Naive thymus-derived CD8-positive, alpha-beta T cell (primary cell): ENCODE data around the gene CHCHD6. TPM values are rescaled to one million over a fixed set of nuclear protein-coding genes. Genes with fewer than 3 reads are reported as not detected.

ENCODE experiments used
- ATAC-seq, 2 donors: fragments of 150-1000 bp; cut with Tn5 transposase in 1 of 2; sonication (Bioruptor Pico), chemical (Tn5 transposase) in 1 of 2; 1 replicate in 1 of 2; 2 replicates in 1 of 2; pipeline ENCODE4 v1.10.0; 2021; ENCODE audit warnings: mild to moderate bottlenecking in 2 of 2, moderate library complexity in 2 of 2
- POLR2A ChIA-PET: fragments of 350-600 bp; sonication (Branson Sonifier 250); formaldehyde crosslinking; loops from one replicate; lab custom pipeline; 2021; ENCODE audit warnings: antibody characterized with exemption; lab: Charles Lee
- DNase-seq, 10 donors: peaks; one replicate each; pipeline versions ENCODE4 v3.0.0 to v3.0.0-alpha.2; 2020 to 2022
- H3K27ac Mint-ChIP-seq, 10 donors: one replicate each; pipeline ENCODE4 v1.8.0; 2020 to 2022; ENCODE audit warnings: mild to moderate bottlenecking in 10 of 10, mixed read lengths in 10 of 10, moderate library complexity in 4 of 10, inconsistent platforms in 1 of 10
- H3K27me3 Mint-ChIP-seq, 5 donors: one replicate each; pipeline ENCODE4 v1.8.0; 2021 to 2022; ENCODE audit warnings: mixed read lengths in 5 of 5
- H3K36me3 Mint-ChIP-seq, 3 donors: one replicate each; pipeline ENCODE4 v1.8.0; 2020 to 2022; ENCODE audit warnings: mixed read lengths in 3 of 3, mild to moderate bottlenecking in 2 of 3, inconsistent platforms in 1 of 3
- H3K4me1 Mint-ChIP-seq, 4 donors: one replicate each; pipeline ENCODE4 v1.8.0; 2021 to 2022; ENCODE audit warnings: mixed read lengths in 4 of 4
- H3K4me3 Mint-ChIP-seq, 10 donors: one replicate each; pipeline ENCODE4 v1.8.0; 2020 to 2022; ENCODE audit warnings: mild to moderate bottlenecking in 10 of 10, mixed read lengths in 10 of 10, moderate library complexity in 6 of 10, inconsistent platforms in 1 of 10
- H3K9me3 Mint-ChIP-seq, 9 donors: one replicate each; pipeline ENCODE4 v1.8.0; 2020 to 2022; ENCODE audit warnings: mixed read lengths in 9 of 9, mild to moderate bottlenecking in 3 of 9, inconsistent platforms in 1 of 9, moderate library complexity in 1 of 9
- polyA plus RNA-seq, 3 donors: library from polyadenylated mRNA; unstranded; fragments of 300-500 nt; fragmentation: Illumina TruSeq; gene quantifications; one replicate each; pipeline ENCODE4 v1.2.3, GENCODE V29; 2021
- total RNA-seq, 8 experiments: library from RNA in 2 of 8; stranded (reverse) in 2 of 8; gene quantifications; one replicate each; pipeline ENCODE4 v1.2.3 and lab custom pipeline; 2021 to 2026

CHCHD6 gene
- total and polyA plus RNA-seq, 5 experiments from 2014 or later, result 7.8 to 16.9 (median 11.3) TPM

GRCh38 chr3:126857928-126858327 is 153.9 kb downstream of the CHCHD6 start:
- no peak for ATAC-seq
- Mint-ChIP-seq H3K4me3 (no peak overlapping the region), H3K36me3 (peaks cover 0 to 33% (median 19%) of the 10 kb centered on the region in 3 donors), H3K4me1 (peaks cover 0 to 4% (median 0%) of the 10 kb centered on the region in 4 donors), H3K9me3 (no peaks in the 10 kb centered on the region), H3K27me3 (no peaks in the 10 kb centered on the region), H3K27ac (no peak overlapping the region)
- POLR2A ChIA-PET, result no interaction called here
- DNase-seq, result no peak

- ATAC-seq (no peak), DNase-seq (no peak)
- Mint-ChIP-seq H3K4me3 (no peak overlapping the region), H3K9me3 (no peaks in the 10 kb centered on the region), H3K4me1 (peaks cover 0 to 4% (median 0%) of the 10 kb centered on the region in 4 donors), H3K36me3 (peaks cover 0 to 33% (median 19%) of the 10 kb centered on the region in 3 donors), H3K27me3 (no peaks in the 10 kb centered on the region), H3K27ac (peak overlapping the region in 1 of 10 donors; percentile 20)
- POLR2A ChIA-PET, result no interaction called here
Observed at GRCh38 chr3:126858401-126858800, 154.4 kb downstream of the CHCHD6 start.

DNA sequence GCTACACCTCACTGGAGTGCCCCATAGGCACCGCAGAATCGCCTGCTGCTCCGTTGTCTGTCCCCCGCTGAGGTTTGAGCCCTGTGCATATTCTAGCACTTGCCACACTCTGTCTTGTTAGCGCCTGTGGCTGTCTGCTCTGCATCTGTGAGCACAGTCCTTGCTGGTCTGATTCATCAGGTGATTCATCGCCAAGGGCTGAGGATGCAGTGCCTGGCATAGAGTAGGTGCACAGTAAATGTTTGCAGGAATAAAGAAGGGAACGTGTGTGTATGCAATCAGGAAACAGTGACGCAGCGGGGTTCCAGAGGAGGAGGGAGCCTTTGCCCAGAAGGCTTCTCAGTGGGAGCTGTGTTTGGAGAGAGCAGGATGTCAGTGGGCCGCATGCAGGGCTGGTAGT is 154.8 kb downstream of the CHCHD6 start:
- no peak for DNase-seq
- POLR2A ChIA-PET, result no interaction called here
- no peak for ATAC-seq
- Mint-ChIP-seq H3K4me3 (no peak overlapping the region), H3K9me3 (no peaks in the 10 kb centered on the region), H3K27ac (peak overlapping the region in 1 of 10 donors; percentile 20), H3K36me3 (peaks cover 0 to 33% (median 19%) of the 10 kb centered on the region in 3 donors), H3K4me1 (peaks cover 0 to 4% (median 0%) of the 10 kb centered on the region in 4 donors), H3K27me3 (no peaks in the 10 kb centered on the region)

- H3K4me1 Mint-ChIP-seq, result peaks cover 0 to 3% (median 0%) of the 10 kb centered on the region in 4 donors
- DNase-seq (no peak), ATAC-seq (no peak)
- no peaks in the 10 kb centered on the region for H3K9me3 Mint-ChIP-seq
- no peaks in the 10 kb centered on the region for H3K27me3 Mint-ChIP-seq
- peak overlapping the region in 2 of 10 donors; percentile 20 to 65 for H3K27ac Mint-ChIP-seq
- H3K4me3 Mint-ChIP-seq, result no peak overlapping the region
- POLR2A ChIA-PET, result no interaction called here
- peaks cover 0 to 36% (median 19%) of the 10 kb centered on the region in 3 donors for H3K36me3 Mint-ChIP-seq
Observed at GRCh38 chr3:126859415-126860246, 155.6 kb downstream of the CHCHD6 start.

DNA sequence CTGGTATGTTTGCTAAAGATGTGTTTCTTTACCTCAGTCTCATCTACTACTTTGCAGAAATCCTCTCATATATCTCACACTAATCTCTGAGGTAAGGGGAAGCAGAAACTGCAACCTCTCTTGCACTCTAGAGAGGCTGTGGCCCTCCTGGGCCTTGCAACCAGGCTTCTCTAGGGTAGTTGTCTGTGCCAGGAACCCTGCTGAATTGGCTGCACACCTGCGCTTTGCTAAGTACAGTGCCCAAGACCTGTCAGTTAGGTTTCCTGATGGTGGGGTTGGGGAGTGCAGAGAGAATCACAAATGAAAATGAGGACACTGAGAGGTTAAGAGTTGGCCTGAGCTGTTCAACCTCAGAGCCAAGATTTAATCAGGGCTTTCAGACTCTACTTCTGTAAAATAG is 161.7 kb downstream of the CHCHD6 start:
- no peak for DNase-seq
- H3K27ac Mint-ChIP-seq, result peak overlapping the region in 2 of 10 donors; percentile 19 to 55

DNA sequence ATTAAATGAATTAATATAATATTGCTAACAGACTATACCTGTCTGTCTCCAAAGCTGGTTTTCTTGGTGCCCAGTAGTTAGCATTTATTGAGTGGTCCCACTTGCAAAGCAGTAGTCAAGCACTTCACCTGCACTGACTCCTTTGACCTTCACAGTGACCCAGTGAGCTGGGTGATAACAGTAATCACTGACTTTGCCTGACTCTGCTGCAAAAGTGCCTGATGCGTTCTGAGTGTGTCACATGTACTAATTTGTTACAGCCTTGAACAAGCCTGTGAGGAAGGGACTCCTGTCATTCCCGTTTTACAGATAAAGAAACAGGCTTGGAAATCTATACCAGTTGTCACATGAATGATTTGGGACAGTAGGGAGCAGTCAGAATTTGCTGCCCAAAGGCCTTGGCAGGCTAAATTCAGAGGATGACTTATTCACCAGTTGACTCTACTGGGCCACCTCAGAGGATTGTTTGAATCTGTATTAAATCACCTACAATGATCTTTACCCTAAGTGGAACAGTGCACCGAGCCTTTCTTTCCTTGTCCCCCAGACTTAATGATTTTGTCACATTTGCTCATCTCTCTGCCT is 162.2 kb downstream of the CHCHD6 start:
- peak overlapping the region in 1 of 10 donors; percentile 7 for H3K27ac Mint-ChIP-seq
- POLR2A ChIA-PET, result no interaction called here

More for the DNA sequence above, 161.7 kb downstream of the CHCHD6 start:
- no peak for ATAC-seq
- Mint-ChIP-seq H3K36me3 (peaks cover 14 to 27% (median 23%) of the 10 kb centered on the region in 3 donors), H3K4me3 (no peak overlapping the region), H3K27me3 (no peaks in the 10 kb centered on the region), H3K9me3 (peaks cover 0 to 10% (median 0%) of the 10 kb centered on the region in 9 donors), H3K4me1 (peaks cover 0 to 11% (median 6%) of the 10 kb centered on the region in 4 donors)
- POLR2A ChIA-PET, result no interaction called here

GRCh38 chr3:126867190-126867862 is 163.3 kb downstream of the CHCHD6 start:
- H3K9me3 Mint-ChIP-seq, result peaks cover 0 to 10% (median 0%) of the 10 kb centered on the region in 9 donors
- H3K27ac Mint-ChIP-seq, result peak overlapping the region in 1 of 10 donors; percentile 58
- peaks cover 0 to 11% (median 6%) of the 10 kb centered on the region in 4 donors for H3K4me1 Mint-ChIP-seq
- no peak overlapping the region for H3K4me3 Mint-ChIP-seq
- H3K27me3 Mint-ChIP-seq, result no peaks in the 10 kb centered on the region
- DNase-seq (no peak), ATAC-seq (no peak)
- H3K36me3 Mint-ChIP-seq, result peaks cover 14 to 27% (median 23%) of the 10 kb centered on the region in 3 donors
- POLR2A ChIA-PET, result no interaction called here

More for the DNA sequence above, 162.2 kb downstream of the CHCHD6 start:
- no peak for DNase-seq
- no peak for ATAC-seq
- Mint-ChIP-seq H3K27me3 (no peaks in the 10 kb centered on the region), H3K4me3 (no peak overlapping the region), H3K9me3 (peaks cover 0 to 10% (median 0%) of the 10 kb centered on the region in 9 donors), H3K4me1 (peaks cover 0 to 11% (median 6%) of the 10 kb centered on the region in 4 donors), H3K36me3 (peaks cover 14 to 23% (median 20%) of the 10 kb centered on the region in 3 donors)

GRCh38 chr3:126867863-126868200 is 163.8 kb downstream of the CHCHD6 start:
- Mint-ChIP-seq H3K4me3 (no peak overlapping the region), H3K36me3 (peaks cover 14 to 29% (median 26%) of the 10 kb centered on the region in 3 donors), H3K27me3 (no peaks in the 10 kb centered on the region), H3K27ac (peak overlapping the region in 1 of 10 donors; percentile 58), H3K9me3 (peaks cover 0 to 10% (median 0%) of the 10 kb centered on the region in 9 donors), H3K4me1 (peaks cover 0 to 11% (median 6%) of the 10 kb centered on the region in 4 donors)
- POLR2A ChIA-PET, result no interaction called here
- DNase-seq (no peak), ATAC-seq (no peak)

DNA sequence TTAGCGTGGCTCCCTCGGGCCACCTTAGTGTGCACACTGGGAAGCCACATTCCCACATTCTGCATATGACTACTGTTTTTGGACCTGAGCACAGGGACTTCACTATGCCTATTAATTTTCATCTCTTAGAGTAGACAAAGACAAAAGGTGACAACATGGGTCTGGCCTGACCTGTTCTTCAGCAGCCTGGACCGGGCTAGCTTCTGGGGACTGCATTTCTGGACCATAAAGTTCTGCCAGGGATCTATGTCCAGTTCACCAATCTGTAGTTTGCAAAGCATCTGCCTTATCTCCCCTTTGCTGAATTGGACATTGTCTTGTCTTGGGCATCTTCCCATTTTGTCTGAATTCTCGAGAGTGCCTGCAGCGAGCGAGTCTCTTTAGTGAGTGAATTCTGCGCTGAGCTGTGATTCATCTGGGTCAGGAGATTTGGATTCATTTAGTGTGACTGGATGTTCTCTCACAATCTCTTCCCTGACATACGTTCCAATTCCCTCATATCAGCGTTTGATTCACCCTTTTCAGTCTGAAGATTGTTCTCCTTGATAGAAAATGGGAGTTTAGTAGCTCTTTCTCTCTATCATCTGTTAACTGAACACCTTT is 166.7 kb downstream of the CHCHD6 start:
- ATAC-seq, result no peak
- Mint-ChIP-seq H3K36me3 (peaks cover 9 to 29% (median 17%) of the 10 kb centered on the region in 3 donors), H3K4me3 (no peak overlapping the region), H3K27ac (no peak overlapping the region), H3K9me3 (peaks cover 0 to 3% (median 0%) of the 10 kb centered on the region in 9 donors), H3K4me1 (peaks cover 0 to 8% (median 3%) of the 10 kb centered on the region in 4 donors), H3K27me3 (no peaks in the 10 kb centered on the region)
- DNase-seq, result no peak
- POLR2A ChIA-PET, result no interaction called here

GRCh38 chr3:126872701-126873342 is 168.8 kb downstream of the CHCHD6 start:
- Mint-ChIP-seq H3K9me3 (no peaks in the 10 kb centered on the region), H3K27ac (peak overlapping the region in 1 of 10 donors; percentile 52), H3K4me1 (peaks cover 0 to 9% (median 2%) of the 10 kb centered on the region in 4 donors), H3K27me3 (no peaks in the 10 kb centered on the region), H3K36me3 (peaks cover 0 to 21% (median 14%) of the 10 kb centered on the region in 3 donors), H3K4me3 (no peak overlapping the region)
- DNase-seq (no peak), ATAC-seq (no peak)
- POLR2A ChIA-PET, result no interaction called here

GRCh38 chr3:126873416-126873815 is 169.4 kb downstream of the CHCHD6 start:
- Mint-ChIP-seq H3K27me3 (no peaks in the 10 kb centered on the region), H3K4me3 (no peak overlapping the region), H3K27ac (no peak overlapping the region), H3K4me1 (peaks cover 0 to 9% (median 2%) of the 10 kb centered on the region in 4 donors), H3K36me3 (peaks cover 0 to 21% (median 14%) of the 10 kb centered on the region in 3 donors), H3K9me3 (no peaks in the 10 kb centered on the region)
- ATAC-seq (no peak), DNase-seq (no peak)
- POLR2A ChIA-PET, result no interaction called here

- H3K27ac Mint-ChIP-seq, result no peak overlapping the region
- H3K36me3 Mint-ChIP-seq, result peaks cover 0 to 7% (median 0%) of the 10 kb centered on the region in 3 donors
- POLR2A ChIA-PET, result no interaction called here
- DNase-seq (no peak), ATAC-seq (no peak)
- H3K4me1 Mint-ChIP-seq, result peaks cover 0 to 7% (median 0%) of the 10 kb centered on the region in 4 donors
- no peak overlapping the region for H3K4me3 Mint-ChIP-seq
- H3K27me3 Mint-ChIP-seq, result no peaks in the 10 kb centered on the region
- no peaks in the 10 kb centered on the region for H3K9me3 Mint-ChIP-seq
Observed at GRCh38 chr3:126878664-126879063, 174.6 kb downstream of the CHCHD6 start.
